Measurements from ENCODE around the gene MVD.

DNA sequence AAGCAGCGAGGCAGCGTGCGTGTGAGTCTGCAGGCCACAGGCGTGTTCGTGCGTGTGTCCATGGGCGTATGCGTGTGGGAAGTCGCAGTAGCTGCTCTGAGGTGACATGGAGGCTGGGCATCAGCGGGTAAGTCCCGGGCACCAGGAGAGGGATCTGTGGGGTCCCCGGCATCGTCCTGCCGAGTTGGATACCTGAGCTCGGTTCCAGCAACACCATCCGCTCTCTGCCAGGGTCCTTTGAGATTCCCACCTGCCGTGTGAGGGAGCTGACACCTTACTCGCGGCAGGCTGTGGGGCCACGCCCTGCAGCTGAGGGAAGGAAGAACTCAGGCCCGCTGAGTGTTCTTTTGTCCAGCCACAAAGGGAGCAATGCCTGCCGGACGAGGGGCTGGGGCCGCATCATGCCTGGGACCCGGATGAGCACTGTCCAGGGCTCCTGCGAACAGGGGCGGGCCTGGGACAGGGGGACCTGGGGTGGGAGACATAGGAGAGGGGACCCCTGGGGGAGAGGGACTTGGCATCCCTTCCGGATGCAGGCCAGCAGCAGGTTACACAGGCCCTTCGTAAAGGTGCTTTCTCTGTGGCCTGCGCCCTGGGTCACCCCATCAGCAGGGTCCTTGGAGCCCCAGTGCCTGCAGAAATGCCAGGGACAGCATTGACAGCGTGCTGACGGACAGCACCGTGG lies 28.4 kb upstream of the MVD start:
- TF ChIP-seq CTCF (IDR thresholded peaks at IDR 0.05) (no peak), POLR2A (IDR thresholded peaks at IDR 0.05) (no peak)

Measured in esophagus squamous epithelium (tissue), 4 donors.